Transverse colon (tissue), 4 donors: ENCODE measurements around the gene BRI3BP.

Source experiments
- CTCF ChIP-seq, 5 experiments: fragments of 200-600 bp in 3 of 5; fragments of 450-650 bp in 2 of 5; sonication (generic) in 3 of 5; IDR thresholded peaks; 1 replicate in 2 of 5; 2 replicates in 3 of 5; pipeline ENCODE4 v1.5.1; 2016 to 2017; ENCODE audit warnings: antibody characterized with exemption in 5 of 5, inconsistent platforms in 3 of 5, mild to moderate bottlenecking in 2 of 5, moderate library complexity in 1 of 5
- EP300 ChIP-seq: sonication (generic); formaldehyde crosslinking; IDR thresholded peaks from one replicate; pipeline ENCODE4 v1.6.1; 2017; ENCODE audit warnings: antibody characterized with exemption, low read depth
- POLR2A ChIP-seq: fragments of 450-650 bp; IDR thresholded peaks from one replicate; pipeline ENCODE4 v1.6.1; 2016; ENCODE audit warnings: antibody characterized with exemption, mild to moderate bottlenecking, moderate library complexity
- POLR2AphosphoS5 ChIP-seq, 3 donors: sonication (generic); formaldehyde crosslinking; IDR thresholded peaks; one replicate each; pipeline ENCODE4 v1.6.1; 2016; ENCODE audit warnings: antibody characterized with exemption in 3 of 3

- no peak for TF ChIP-seq POLR2A
- TF ChIP-seq CTCF (IDR thresholded peaks at IDR 0.05), result no peak
- TF ChIP-seq POLR2AphosphoS5 (IDR thresholded peaks at IDR 0.05), result no peak
- TF ChIP-seq EP300, result no peak
These were observed 21.1 kb downstream of the BRI3BP start for GRCh38 chr12:125014526-125014925.
